PC-9 (cell line): ENCODE data around the gene INPP4A. TPM values are rescaled to one million over a fixed set of nuclear protein-coding genes. Genes with fewer than 3 reads are reported as not detected.

ENCODE experiments used
- BruUV-seq: library from RNA; stranded (reverse); fragments of 400-500 nt; replicated peaks from 2 replicates; lab custom pipeline; 2021; lab: Mats Ljungman, UMichigan
- CTCF ChIA-PET: fragments of 300-600 bp; sonication (Branson Sonifier 250); formaldehyde crosslinking; loops from one replicate; lab custom pipeline; 2022; ENCODE audit warnings: antibody characterized with exemption; lab: Charles Lee
- POLR2A ChIA-PET: fragments of 300-600 bp; sonication (Branson Sonifier 250); formaldehyde crosslinking; loops from one replicate; lab custom pipeline; 2022; ENCODE audit warnings: antibody characterized with exemption; ENCODE audit not compliant: unreplicated experiment; lab: Charles Lee
- DNase-seq, 2 experiments: peaks; one replicate each; pipeline versions ENCODE4 v3.0.0 to v3.0.0-alpha.2; 2015 to 2022; ENCODE audit warnings: mixed read lengths in 1 of 2
- H2AFZ ChIP-seq: fragments of 200-600 bp; sonication (generic); 2 replicates; pipeline ENCODE4 v1.8.1; 2017; ENCODE audit warnings: antibody characterized with exemption
- H3F3A ChIP-seq: fragments of 200-600 bp; sonication (generic); 2 replicates; pipeline ENCODE4 v1.8.1; 2017; ENCODE audit warnings: antibody characterized with exemption, mild to moderate bottlenecking, low read depth; ENCODE audit not compliant: insufficient read depth
- H3K27ac ChIP-seq: fragments of 200-600 bp; sonication (generic); 2 replicates; pipeline ENCODE4 v1.6.1; 2016; ENCODE audit warnings: mixed run types
- H3K27me3 ChIP-seq: fragments of 200-600 bp; sonication (generic); 2 replicates; pipeline ENCODE4 v1.6.1; 2016; ENCODE audit warnings: low read depth, mixed run types; ENCODE audit not compliant: insufficient read depth
- H3K36me3 ChIP-seq: fragments of 200-600 bp; sonication (generic); 2 replicates; pipeline ENCODE4 v1.6.1; 2016; ENCODE audit warnings: low read depth, mixed run types
- H3K4me1 ChIP-seq: fragments of 200-600 bp; sonication (generic); replicated peaks from 2 replicates; pipeline ENCODE4 v1.6.1; 2016; ENCODE audit warnings: mixed run types; ENCODE audit not compliant: insufficient read depth
- H3K4me2 ChIP-seq: fragments of 200-600 bp; sonication (generic); 2 replicates; pipeline ENCODE4 v1.6.1; 2017; ENCODE audit warnings: mixed run types
- H3K4me3 ChIP-seq: fragments of 200-600 bp; sonication (generic); 2 replicates; pipeline ENCODE4 v1.6.1; 2016; ENCODE audit warnings: mixed run types
- H3K79me2 ChIP-seq: fragments of 200-600 bp; sonication (generic); 2 replicates; pipeline ENCODE4 v1.6.1; 2017; ENCODE audit warnings: low read depth, mixed run types
- H3K9me2 ChIP-seq: fragments of 200-600 bp; sonication (generic); 2 replicates; pipeline ENCODE4 v1.8.1; 2017; ENCODE audit warnings: mild to moderate bottlenecking; ENCODE audit not compliant: insufficient read depth
- H3K9me3 ChIP-seq: fragments of 200-600 bp; sonication (generic); 2 replicates; pipeline ENCODE4 v1.8.1; 2016; ENCODE audit warnings: low read depth; ENCODE audit not compliant: insufficient read depth
- H4K20me1 ChIP-seq: fragments of 200-600 bp; sonication (generic); 2 replicates; pipeline ENCODE4 v1.8.1; 2017; ENCODE audit not compliant: insufficient read depth
- EZH2 ChIP-seq: fragments of 200-600 bp; sonication (generic); IDR thresholded peaks from 2 replicates; pipeline ENCODE4 v1.8.0; 2017; ENCODE audit warnings: antibody characterized with exemption, low read depth
- intact Hi-C: fragments of 100-400 bp; cut with micrococcal nuclease; formaldehyde crosslinking; loops from one replicate; pipeline ENCODE4 v1.10.0; 2022; ENCODE audit not compliant: unreplicated experiment
- total RNA-seq: library from RNA; stranded (reverse); gene quantifications from 2 replicates; pipeline ENCODE4 v1.2.3, GENCODE V29; 2021
- TF ChIP-seq, protein P1 (sequence below): fragments of 200-600 bp; sonication (generic); conservative IDR thresholded peaks from 2 replicates; pipeline ENCODE4 v1.6.1; 2017; ENCODE audit warnings: mixed run types, antibody characterized with exemption, mild to moderate bottlenecking, moderate library complexity

INPP4A gene
- total RNA-seq, 1 experiment from 2014 or later: 52.9 TPM

DNA sequence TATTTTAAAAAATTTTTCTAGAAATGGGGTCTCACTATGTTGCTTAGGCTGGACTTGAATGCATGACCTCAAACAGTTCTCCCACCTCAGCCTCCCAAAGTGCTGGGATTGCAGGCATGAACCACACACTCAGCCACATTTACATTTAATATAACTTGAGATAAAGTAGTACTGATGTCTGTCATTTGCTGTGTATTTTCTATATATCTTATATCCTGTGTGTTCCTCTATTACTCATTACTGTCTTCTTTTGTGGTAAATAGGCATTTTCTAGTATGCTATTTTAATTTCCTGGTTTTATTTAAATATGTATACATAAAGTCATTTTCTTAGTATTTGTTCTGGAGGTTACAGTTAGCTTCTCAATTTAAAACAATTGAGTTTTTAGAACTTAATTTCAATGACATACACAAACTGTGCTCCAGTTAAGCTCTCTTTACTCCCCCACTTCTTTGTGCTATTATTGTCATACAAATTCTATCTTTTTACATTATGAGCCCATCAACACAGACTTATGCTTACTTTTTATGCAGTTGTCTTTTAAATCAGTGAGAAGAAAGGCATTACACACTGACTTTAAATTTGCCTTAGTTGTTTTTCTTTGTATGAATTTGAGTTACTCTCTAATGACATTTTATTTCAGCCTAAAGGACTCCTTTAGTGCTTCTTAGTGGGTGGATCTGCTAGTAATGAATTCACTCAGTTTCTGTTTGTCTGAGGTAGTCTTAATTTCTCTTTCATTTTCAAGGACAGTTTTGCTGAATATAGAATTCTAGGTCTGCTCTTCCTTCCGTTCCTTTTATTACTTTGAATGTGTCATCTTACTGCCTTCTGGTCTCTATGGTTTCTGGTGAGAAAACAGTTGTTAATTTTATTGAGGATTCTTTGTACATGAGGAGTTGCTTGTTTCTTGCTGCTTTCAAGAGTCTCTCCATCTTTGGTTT, 6.2 kb upstream of the INPP4A start:
- H3K27ac ChIP-seq: no peak overlapping the region
- POLR2A ChIA-PET: no interaction called here
- H3F3A ChIP-seq: no peaks in the 10 kb centered on the region
- no TSS peak for BruUV-seq
- TF ChIP-seq, protein P1, sequence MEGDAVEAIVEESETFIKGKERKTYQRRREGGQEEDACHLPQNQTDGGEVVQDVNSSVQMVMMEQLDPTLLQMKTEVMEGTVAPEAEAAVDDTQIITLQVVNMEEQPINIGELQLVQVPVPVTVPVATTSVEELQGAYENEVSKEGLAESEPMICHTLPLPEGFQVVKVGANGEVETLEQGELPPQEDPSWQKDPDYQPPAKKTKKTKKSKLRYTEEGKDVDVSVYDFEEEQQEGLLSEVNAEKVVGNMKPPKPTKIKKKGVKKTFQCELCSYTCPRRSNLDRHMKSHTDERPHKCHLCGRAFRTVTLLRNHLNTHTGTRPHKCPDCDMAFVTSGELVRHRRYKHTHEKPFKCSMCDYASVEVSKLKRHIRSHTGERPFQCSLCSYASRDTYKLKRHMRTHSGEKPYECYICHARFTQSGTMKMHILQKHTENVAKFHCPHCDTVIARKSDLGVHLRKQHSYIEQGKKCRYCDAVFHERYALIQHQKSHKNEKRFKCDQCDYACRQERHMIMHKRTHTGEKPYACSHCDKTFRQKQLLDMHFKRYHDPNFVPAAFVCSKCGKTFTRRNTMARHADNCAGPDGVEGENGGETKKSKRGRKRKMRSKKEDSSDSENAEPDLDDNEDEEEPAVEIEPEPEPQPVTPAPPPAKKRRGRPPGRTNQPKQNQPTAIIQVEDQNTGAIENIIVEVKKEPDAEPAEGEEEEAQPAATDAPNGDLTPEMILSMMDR: no peak
- TF ChIP-seq EZH2: no peak
- no peak for DNase-seq
- H2AFZ ChIP-seq: no peak overlapping the region
- H3K27me3 ChIP-seq: no peaks in the 10 kb centered on the region
- CTCF ChIA-PET: no interaction called here
- H3K4me1 ChIP-seq: no peaks in the 10 kb centered on the region
- H3K9me2 ChIP-seq: no peaks in the 10 kb centered on the region
- intact Hi-C loops: no loop called here
- H3K4me3 ChIP-seq: no peak overlapping the region
- H3K9me3 ChIP-seq: peaks cover 7% of the 10 kb centered on the region
- H4K20me1 ChIP-seq: no peaks in the 10 kb centered on the region
- no peak overlapping the region for H3K4me2 ChIP-seq
- H3K79me2 ChIP-seq: no peaks in the 10 kb centered on the region
- H3K36me3 ChIP-seq: no peaks in the 10 kb centered on the region

DNA sequence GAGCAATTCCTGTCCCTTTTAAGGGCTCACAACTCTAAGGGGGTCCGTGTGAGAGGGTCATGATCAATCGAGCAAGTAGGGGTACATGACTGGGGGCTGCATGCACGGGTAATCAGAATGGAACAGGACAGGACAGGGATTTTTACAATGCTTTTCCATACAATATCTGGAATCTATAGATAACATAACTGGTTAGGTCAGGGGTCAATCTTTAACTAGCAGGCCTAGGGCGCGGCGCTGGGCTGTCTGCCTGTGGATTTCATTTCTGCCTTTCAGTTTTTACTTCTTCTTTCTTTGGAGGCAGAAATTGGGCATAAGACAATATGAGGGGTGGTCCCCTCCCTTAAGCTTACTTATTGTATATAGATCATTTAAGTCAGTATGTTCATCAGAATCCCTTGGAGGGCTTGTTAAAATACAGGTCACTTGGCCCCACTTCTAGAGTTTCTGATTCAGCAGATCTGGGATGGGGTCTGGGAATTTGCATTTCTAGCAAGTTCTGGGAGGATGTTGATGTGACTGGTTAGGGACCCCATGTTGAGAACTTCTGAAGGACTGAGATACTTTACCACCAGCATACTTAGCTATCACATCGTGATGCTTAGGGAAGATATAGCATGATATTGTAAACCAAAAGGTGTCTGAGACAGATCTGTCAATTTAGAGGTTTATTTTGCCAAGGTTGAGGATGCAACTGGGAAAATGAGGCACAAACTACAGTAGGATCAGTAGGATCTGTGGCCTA, 2.8 kb upstream of the INPP4A start:
- CTCF ChIA-PET: no interaction called here
- no peaks in the 10 kb centered on the region for H3K27me3 ChIP-seq
- H3K9me2 ChIP-seq: no peaks in the 10 kb centered on the region
- no TSS peak for BruUV-seq
- H3K36me3 ChIP-seq: no peaks in the 10 kb centered on the region
- no peak for DNase-seq
- POLR2A ChIA-PET: no interaction called here
- TF ChIP-seq, protein P1: no peak
- no peak for TF ChIP-seq EZH2
- H3K79me2 ChIP-seq: peaks cover 19% of the 10 kb centered on the region
- H2AFZ ChIP-seq: no peak overlapping the region
- H3K4me2 ChIP-seq: no peak overlapping the region
- peaks cover 6% of the 10 kb centered on the region; the same call in 1 of the 2 replicates for H4K20me1 ChIP-seq
- no peak overlapping the region for H3K4me3 ChIP-seq
- 0 out of 2 replicates have a peak, but pooled peaks cover 8% of the 10 kb centered on the region for H3F3A ChIP-seq
- no peaks in the 10 kb centered on the region for H3K9me3 ChIP-seq
- intact Hi-C loops: loop anchor here (10.0 kb wide), 1 partner anchor 123 kb away; no protein-coding TSS in a partner anchor
- peaks cover 19% of the 10 kb centered on the region for H3K4me1 ChIP-seq
- H3K27ac ChIP-seq: no peak overlapping the region

DNA sequence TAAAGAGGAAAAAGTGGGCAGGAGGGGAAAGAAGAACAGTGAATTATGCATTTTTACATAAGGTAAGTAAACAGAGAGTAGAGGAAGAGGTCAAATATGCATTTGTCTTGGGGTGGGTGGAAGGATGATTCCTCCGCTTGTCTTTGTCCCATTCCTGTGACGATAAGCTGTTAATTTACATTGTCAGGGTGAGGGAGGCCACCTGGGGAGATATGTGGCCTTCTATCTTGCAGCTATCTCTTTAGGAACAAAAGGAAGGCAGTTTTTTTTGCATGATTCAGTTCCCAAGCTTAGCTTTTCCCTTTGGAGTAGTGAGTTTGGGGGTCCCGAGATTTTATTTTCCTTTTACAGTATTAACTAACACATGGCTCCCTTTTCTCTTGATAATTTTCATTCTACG, 2.2 kb upstream of the INPP4A start:
- Histone ChIP-seq H3K4me1 (peaks cover 22% of the 10 kb centered on the region), H3K4me2 (no peak overlapping the region), H3K36me3 (no peaks in the 10 kb centered on the region), H2AFZ (no peak overlapping the region), H3K27me3 (no peaks in the 10 kb centered on the region), H3K79me2 (peaks cover 25% of the 10 kb centered on the region), H3K27ac (no peak overlapping the region), H4K20me1 (peaks cover 6% of the 10 kb centered on the region; the same call in 1 of the 2 replicates), H3K4me3 (no peak overlapping the region), H3K9me3 (no peaks in the 10 kb centered on the region), H3K9me2 (no peaks in the 10 kb centered on the region), H3F3A (0 out of 2 replicates have a peak, but pooled peaks cover 8% of the 10 kb centered on the region)
- ChIA-PET POLR2A (no interaction called here), CTCF (no interaction called here)
- no peak for DNase-seq
- TF ChIP-seq, protein P1: no peak
- no peak for TF ChIP-seq EZH2
- BruUV-seq: no TSS peak
- intact Hi-C loops: loop anchor here (10.0 kb wide), 1 partner anchor 122 kb away; no protein-coding TSS in a partner anchor
